Parathyroid adenoma (tissue), 2 donors: ENCODE measurements around the gene C4orf46.

Source experiments
- H2AFZ ChIP-seq: fragments of 300-600 bp; sonication (generic); one replicate; pipeline ENCODE4 v1.7.0; 2017; ENCODE audit warnings: antibody characterized with exemption, mild to moderate bottlenecking
- H3K27ac ChIP-seq: fragments of 300-600 bp; sonication (generic); one replicate; pipeline ENCODE4 v1.7.0; 2017
- H3K27me3 ChIP-seq: fragments of 300-600 bp; sonication (generic); one replicate; pipeline ENCODE4 v1.7.0; 2017; ENCODE audit warnings: low read length; ENCODE audit not compliant: control insufficient read depth, insufficient read depth
- H3K36me3 ChIP-seq: fragments of 300-600 bp; sonication (generic); one replicate; pipeline ENCODE4 v1.7.0; 2017; ENCODE audit warnings: low read length; ENCODE audit not compliant: control insufficient read depth, insufficient read depth
- H3K4me1 ChIP-seq: fragments of 300-600 bp; sonication (generic); one replicate; pipeline ENCODE4 v1.7.0; 2017; ENCODE audit warnings: control low read depth
- H3K4me2 ChIP-seq: fragments of 300-600 bp; sonication (generic); one replicate; pipeline ENCODE4 v1.7.0; 2017; ENCODE audit warnings: low read length
- H3K4me3 ChIP-seq: fragments of 300-600 bp; sonication (generic); one replicate; pipeline ENCODE4 v1.7.0; 2017; ENCODE audit warnings: low read depth, low read length
- H3K79me2 ChIP-seq: fragments of 300-600 bp; sonication (generic); one replicate; pipeline ENCODE4 v1.7.0; 2017; ENCODE audit warnings: control low read depth
- H3K9ac ChIP-seq: fragments of 300-600 bp; sonication (generic); one replicate; pipeline ENCODE4 v1.7.0; 2017; ENCODE audit warnings: mild to moderate bottlenecking
- H3K9me3 ChIP-seq: fragments of 300-600 bp; sonication (generic); one replicate; pipeline ENCODE4 v1.7.0; 2017; ENCODE audit warnings: low read length; ENCODE audit not compliant: control insufficient read depth
- CTCF ChIP-seq: fragments of 300-600 bp; sonication (generic); IDR thresholded peaks from one replicate; pipeline ENCODE4 v1.7.0; 2017; ENCODE audit warnings: antibody characterized with exemption, mild to moderate bottlenecking
- donor health status: primary hyperparathyroidism.

C4orf46 gene

GRCh38 chr4:158676076-158676475, 4.4 kb upstream of the C4orf46 start:
- Histone ChIP-seq H3K36me3 (no peaks in the 10 kb centered on the region), H2AFZ (no peak overlapping the region)
- no peak for TF ChIP-seq CTCF

GRCh38 chr4:158673633-158674032, 1.9 kb upstream of the C4orf46 start:
- H3K4me2 ChIP-seq = no peak overlapping the region
- H3K4me1 ChIP-seq = no peaks in the 10 kb centered on the region
- no peak overlapping the region for H3K9ac ChIP-seq
- no peak for TF ChIP-seq CTCF
- H3K4me3 ChIP-seq = no peak overlapping the region
- no peak overlapping the region for H2AFZ ChIP-seq
- H3K36me3 ChIP-seq = no peaks in the 10 kb centered on the region
- H3K9me3 ChIP-seq = no peaks in the 10 kb centered on the region
- H3K27me3 ChIP-seq = no peaks in the 10 kb centered on the region
- peaks cover 8% of the 10 kb centered on the region for H3K79me2 ChIP-seq
- no peak overlapping the region for H3K27ac ChIP-seq

More at GRCh38 chr4:158676076-158676475, 4.4 kb upstream of the C4orf46 start:
- H3K9me3 ChIP-seq = no peaks in the 10 kb centered on the region
- H3K4me3 ChIP-seq = no peak overlapping the region
- H3K27ac ChIP-seq = no peak overlapping the region
- no peak overlapping the region for H3K4me2 ChIP-seq
- no peaks in the 10 kb centered on the region for H3K4me1 ChIP-seq
- H3K79me2 ChIP-seq = peaks cover 8% of the 10 kb centered on the region
- H3K9ac ChIP-seq = no peak overlapping the region
- H3K27me3 ChIP-seq = no peaks in the 10 kb centered on the region

GRCh38 chr4:158671915-158672806, 474 bp upstream of the C4orf46 start, which contains the start of gene ETFDH:
TSS of gene ETFDH (plus strand) at chr4:158672296. CDS start at chr4:158672457, 161 bp downstream.
- Histone ChIP-seq H3K9ac (peak within 1 kb of the TSS; percentile 61), H3K4me2 (peak within 1 kb of the TSS; percentile 64), H3K27me3 (no peaks in the 10 kb centered on the region), H3K4me3 (peak within 1 kb of the TSS; percentile 89), H3K4me1 (no peaks in the 10 kb centered on the region), H3K36me3 (no peaks in the 10 kb centered on the region), H3K27ac (peak within 1 kb of the TSS; percentile 94), H2AFZ (peak within 1 kb of the TSS; percentile 95), H3K9me3 (no peaks in the 10 kb centered on the region), H3K79me2 (peaks cover 8% of the 10 kb centered on the region)
- TF ChIP-seq CTCF = peak; percentile 67

- H3K27ac ChIP-seq = peak overlapping the region; percentile 94
- H3K9me3 ChIP-seq = no peaks in the 10 kb centered on the region
- TF ChIP-seq CTCF = no peak
- H3K36me3 ChIP-seq = no peaks in the 10 kb centered on the region
- H2AFZ ChIP-seq = peak overlapping the region; percentile 95
- peaks cover 8% of the 10 kb centered on the region for H3K79me2 ChIP-seq
- H3K4me2 ChIP-seq = peak overlapping the region; percentile 64
- H3K27me3 ChIP-seq = no peaks in the 10 kb centered on the region
- H3K4me1 ChIP-seq = no peaks in the 10 kb centered on the region
- H3K4me3 ChIP-seq = peak overlapping the region; percentile 89
- no peak overlapping the region for H3K9ac ChIP-seq
Observed at GRCh38 chr4:158670975-158671664, 567 bp downstream of the C4orf46 start.
